Endothelial cell (in vitro differentiated cells): ENCODE results near the gene APBA3. TPM values are rescaled to one million over a fixed set of nuclear protein-coding genes. Genes with fewer than 3 reads are reported as not detected.
A peak's percentile ranks its signal among the peaks of the same experiment; 100 is the strongest.

Experiments used
- DNase-seq: peaks from one replicate; pipeline ENCODE4 v3.0.0; 2021; ENCODE audit warnings: low spot score
- H3K27ac Mint-ChIP-seq: one replicate; pipeline ENCODE4 v1.8.0; 2021; ENCODE audit warnings: mixed read lengths, inconsistent platforms; ENCODE audit not compliant: unreplicated experiment
- H3K27me3 Mint-ChIP-seq: one replicate; pipeline ENCODE4 v1.8.0; 2021; ENCODE audit warnings: mild to moderate bottlenecking, moderate library complexity, mixed read lengths, inconsistent platforms; ENCODE audit not compliant: unreplicated experiment
- H3K36me3 Mint-ChIP-seq: one replicate; pipeline ENCODE4 v1.8.0; 2021; ENCODE audit warnings: mild to moderate bottlenecking, low read depth, mixed read lengths, inconsistent platforms; ENCODE audit not compliant: unreplicated experiment
- H3K4me1 Mint-ChIP-seq: one replicate; pipeline ENCODE4 v1.8.0; 2021; ENCODE audit warnings: mild to moderate bottlenecking, mixed read lengths, inconsistent platforms; ENCODE audit not compliant: unreplicated experiment
- H3K4me3 Mint-ChIP-seq: one replicate; pipeline ENCODE4 v1.8.0; 2021; ENCODE audit warnings: mild to moderate bottlenecking, mixed read lengths, inconsistent platforms; ENCODE audit not compliant: unreplicated experiment
- H3K9me3 Mint-ChIP-seq: one replicate; pipeline ENCODE4 v1.8.0; 2021; ENCODE audit warnings: mixed read lengths, inconsistent platforms; ENCODE audit not compliant: unreplicated experiment
- CTCF ChIP-seq: fragments of 200-600 bp; sonication (generic); IDR thresholded peaks from one replicate; pipeline ENCODE4 v1.5.0; 2021; ENCODE audit warnings: antibody characterized with exemption; ENCODE audit not compliant: unreplicated experiment
- total RNA-seq: library from RNA; stranded (reverse); fragmentation: NEBNext Ultra II Directional; extraction: Animal tissue kit (Norgen Biotek cat#: 25700); gene quantifications from one replicate; pipeline ENCODE4 v1.2.1, GENCODE V29; 2021; ENCODE audit not compliant: unreplicated experiment

Gene APBA3
- total RNA-seq, 1 donor from 2014 or later = 23.8 TPM

GRCh38 chr19:3807574-3808354 is 46.3 kb upstream of the APBA3 start:
- Mint-ChIP-seq H3K4me1 (peaks cover 8% of the 10 kb centered on the region), H3K27ac (no peak overlapping the region), H3K4me3 (peak overlapping the region; percentile 83), H3K9me3 (no peaks in the 10 kb centered on the region), H3K27me3 (peaks cover 6% of the 10 kb centered on the region), H3K36me3 (peaks cover 3% of the 10 kb centered on the region)
- TF ChIP-seq CTCF = no peak
- DNase-seq = no peak

DNA sequence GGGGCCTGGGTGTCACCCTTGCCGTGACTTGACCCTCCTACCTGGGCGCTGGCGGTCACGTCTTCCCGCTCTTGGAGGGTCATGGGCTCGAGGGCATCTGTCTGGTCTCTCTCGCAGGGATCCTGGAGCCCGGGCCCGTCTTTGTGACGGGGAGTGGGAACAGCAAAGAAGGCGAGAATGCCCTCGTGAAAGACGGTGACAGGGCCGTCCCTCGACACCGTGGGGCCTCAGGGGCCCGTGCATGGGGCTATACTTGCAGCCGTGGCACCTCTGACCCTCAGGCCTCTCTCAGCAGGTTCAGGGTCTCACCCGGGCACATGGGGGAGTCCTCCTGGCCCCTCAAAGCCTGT is 45.6 kb upstream of the APBA3 start:
- H3K4me3 Mint-ChIP-seq = no peak overlapping the region
- peaks cover 3% of the 10 kb centered on the region for H3K36me3 Mint-ChIP-seq
- peaks cover 6% of the 10 kb centered on the region for H3K27me3 Mint-ChIP-seq
- TF ChIP-seq CTCF = no peak
- H3K9me3 Mint-ChIP-seq = no peaks in the 10 kb centered on the region
- H3K27ac Mint-ChIP-seq = no peak overlapping the region
- DNase-seq = no peak
- H3K4me1 Mint-ChIP-seq = peaks cover 3% of the 10 kb centered on the region

GRCh38 chr19:3805859-3806258 is 44.4 kb upstream of the APBA3 start:
- Mint-ChIP-seq H3K36me3 (peaks cover 3% of the 10 kb centered on the region), H3K4me3 (no peak overlapping the region), H3K27me3 (peaks cover 6% of the 10 kb centered on the region), H3K4me1 (peaks cover 3% of the 10 kb centered on the region), H3K27ac (no peak overlapping the region), H3K9me3 (no peaks in the 10 kb centered on the region)
- TF ChIP-seq CTCF = no peak
- DNase-seq = no peak

DNA sequence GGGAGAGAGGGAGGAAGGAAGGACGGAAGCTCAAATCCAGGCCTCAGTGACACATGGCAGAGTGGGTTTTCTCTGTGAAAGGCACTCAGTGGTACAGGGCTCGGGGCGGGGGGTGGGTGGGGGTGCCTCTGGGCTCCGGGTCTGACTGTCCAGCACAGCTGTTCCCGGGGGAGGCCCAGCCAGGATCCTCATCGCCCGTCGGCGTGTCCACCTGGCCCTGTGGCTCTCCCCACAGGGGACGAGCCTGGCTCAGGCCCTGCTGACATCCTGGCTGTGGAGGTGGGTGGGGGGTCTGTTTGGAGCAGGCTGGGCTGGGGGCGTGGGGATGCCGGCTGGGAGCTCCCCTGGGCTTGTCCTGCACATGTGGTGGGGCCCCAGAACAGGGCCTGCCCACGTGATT is 42.9 kb upstream of the APBA3 start:
- Mint-ChIP-seq H3K4me3 (no peak overlapping the region), H3K4me1 (peaks cover 3% of the 10 kb centered on the region), H3K27me3 (peaks cover 4% of the 10 kb centered on the region), H3K36me3 (peaks cover 3% of the 10 kb centered on the region), H3K27ac (no peak overlapping the region), H3K9me3 (no peaks in the 10 kb centered on the region)
- no peak for DNase-seq
- TF ChIP-seq CTCF = no peak

GRCh38 chr19:3803986-3804385 is 42.5 kb upstream of the APBA3 start:
- no peak for DNase-seq
- Mint-ChIP-seq H3K27me3 (peaks cover 4% of the 10 kb centered on the region), H3K4me3 (no peak overlapping the region)

More at GRCh38 chr19:3803986-3804385, 42.5 kb upstream of the APBA3 start:
- peaks cover 3% of the 10 kb centered on the region for H3K36me3 Mint-ChIP-seq
- no peak overlapping the region for H3K27ac Mint-ChIP-seq
- H3K4me1 Mint-ChIP-seq = peaks cover 3% of the 10 kb centered on the region
- TF ChIP-seq CTCF = no peak
- H3K9me3 Mint-ChIP-seq = no peaks in the 10 kb centered on the region
